CD14-positive monocyte (primary cell): ENCODE measurements around the gene KIF1A. TPM values are rescaled to one million over a fixed set of nuclear protein-coding genes. Genes with fewer than 3 reads are reported as not detected.
A peak's percentile ranks its signal among the peaks of the same experiment; 100 is the strongest.

Experiments
- DNase-seq, 3 donors: peaks; one replicate each; pipeline ENCODE4 v3.0.0-alpha.2; 2011 to 2022
- H2AFZ ChIP-seq: 2 replicates; pipeline ENCODE4 v1.6.0; 2012; ENCODE audit warnings: mild to moderate bottlenecking, low read depth, low read length, inconsistent platforms; ENCODE audit not compliant: insufficient read depth, poor library complexity, severe bottlenecking
- H3K27ac ChIP-seq, 2 donors: 1 replicate in 1 of 2; 2 replicates in 1 of 2; pipeline ENCODE4 v1.5.1; 2012 to 2013; ENCODE audit warnings: low read length in 2 of 2, control low read depth in 1 of 2, inconsistent platforms in 1 of 2, low read depth in 1 of 2, mild to moderate bottlenecking in 1 of 2
- H3K27me3 ChIP-seq, 2 donors: one replicate each; pipeline versions ENCODE4 v1.6.0 to v1.6.1; 2011 to 2013; ENCODE audit warnings: low read length in 2 of 2; ENCODE audit not compliant: control insufficient read depth in 2 of 2, insufficient read depth in 2 of 2
- H3K36me3 ChIP-seq, 2 donors: replicated peaks in 1 of 2; 1 replicate in 1 of 2; 2 replicates in 1 of 2; pipeline versions ENCODE4 v1.5.1 to v1.6.1; 2012 to 2013; ENCODE audit warnings: low read length in 2 of 2, control low read depth in 1 of 2, inconsistent platforms in 1 of 2, mild to moderate bottlenecking in 1 of 2; ENCODE audit not compliant: insufficient read depth in 2 of 2, control insufficient read depth in 1 of 2
- H3K4me1 ChIP-seq, 2 donors: 1 replicate in 1 of 2; 2 replicates in 1 of 2; pipeline versions ENCODE4 v1.5.1 to v1.6.1; 2012 to 2013; ENCODE audit warnings: low read length in 2 of 2, control low read depth in 1 of 2, inconsistent platforms in 1 of 2, mild to moderate bottlenecking in 1 of 2, moderate library complexity in 1 of 2; ENCODE audit not compliant: insufficient read depth in 2 of 2, control insufficient read depth in 1 of 2
- H3K4me2 ChIP-seq: replicated peaks from 2 replicates; pipeline ENCODE3; 2012; ENCODE audit warnings: low read length, moderate library complexity, mild to moderate bottlenecking; ENCODE audit not compliant: poor library complexity, severe bottlenecking; ENCODE audit errors: extremely low read depth
- H3K4me3 ChIP-seq, 3 experiments: fragments of 200-600 bp in 1 of 3; sonication (generic) in 1 of 3; replicated peaks in 1 of 3; 1 replicate in 2 of 3; 2 replicates in 1 of 3; pipeline ENCODE4 v1.5.1; 2011 to 2013; ENCODE audit warnings: low read length in 3 of 3, mild to moderate bottlenecking in 3 of 3, control low read depth in 2 of 3, low read depth in 2 of 3, inconsistent platforms in 1 of 3, moderate library complexity in 1 of 3
- H3K79me2 ChIP-seq: 2 replicates; pipeline ENCODE4 v1.6.0; 2012; ENCODE audit warnings: mild to moderate bottlenecking, control low read depth, inconsistent platforms, low read length, moderate library complexity; ENCODE audit not compliant: insufficient read depth
- H3K9ac ChIP-seq: 2 replicates; pipeline ENCODE4 v1.6.0; 2017; ENCODE audit warnings: low read length, mild to moderate bottlenecking; ENCODE audit not compliant: insufficient read depth, poor library complexity, severe bottlenecking
- H3K9me3 ChIP-seq, 2 donors: replicated peaks in 1 of 2; 1 replicate in 1 of 2; 2 replicates in 1 of 2; pipeline versions ENCODE4 v1.5.1 to v1.6.1; 2012 to 2013; ENCODE audit warnings: low read length in 2 of 2, control low read depth in 1 of 2; ENCODE audit not compliant: control insufficient read depth in 1 of 2, insufficient read depth in 1 of 2
- H4K20me1 ChIP-seq: 2 replicates; pipeline ENCODE4 v1.6.0; 2012; ENCODE audit warnings: mild to moderate bottlenecking, low read length, control low read depth, moderate library complexity; ENCODE audit not compliant: insufficient read depth
- H3K27ac Mint-ChIP-seq, 7 donors: one replicate each; pipeline ENCODE4 v1.8.0; 2020; ENCODE audit warnings: mild to moderate bottlenecking in 7 of 7, mixed read lengths in 7 of 7, moderate library complexity in 6 of 7, inconsistent platforms in 2 of 7
- H3K27me3 Mint-ChIP-seq, 3 donors: one replicate each; pipeline ENCODE4 v1.8.0; 2021 to 2022; ENCODE audit warnings: low read depth in 3 of 3, mild to moderate bottlenecking in 3 of 3, mixed read lengths in 3 of 3, moderate library complexity in 3 of 3, inconsistent platforms in 1 of 3
- H3K36me3 Mint-ChIP-seq, 2 donors: one replicate each; pipeline ENCODE4 v1.8.0; 2020; ENCODE audit warnings: mixed read lengths in 2 of 2, inconsistent platforms in 1 of 2, mild to moderate bottlenecking in 1 of 2
- H3K4me1 Mint-ChIP-seq: one replicate; pipeline ENCODE4 v1.8.0; 2020; ENCODE audit warnings: mild to moderate bottlenecking, mixed read lengths
- H3K4me3 Mint-ChIP-seq, 2 donors: one replicate each; pipeline ENCODE4 v1.8.0; 2020; ENCODE audit warnings: mild to moderate bottlenecking in 2 of 2, mixed read lengths in 2 of 2, moderate library complexity in 1 of 2
- H3K9me3 Mint-ChIP-seq, 7 donors: one replicate each; pipeline ENCODE4 v1.8.0; 2020 to 2022; ENCODE audit warnings: mixed read lengths in 7 of 7, mild to moderate bottlenecking in 6 of 7, moderate library complexity in 6 of 7, inconsistent platforms in 2 of 7
- WGBS: methylation state at CpG from one replicate; pipeline ENCODE4 v1.1.5; 2013; ENCODE audit warnings: missing lambda C conversion rate; ENCODE audit not compliant: insufficient coverage; 5-methylcytosine and 5-hydroxymethylcytosine counted together
- intact Hi-C, 2 donors: fragments of 100-400 bp; cut with micrococcal nuclease; formaldehyde crosslinking; loops; one replicate each; pipeline versions ENCODE4 v1.15.0 to v1.15.1; 2023
- polyA plus RNA-seq, 3 donors: library from polyadenylated mRNA; depleted of rRNA in 1 of 3; unstranded in 2 of 3; stranded (reverse) in 1 of 3; fragments of 300-500 nt in 2 of 3; fragments of >200 nt in 1 of 3; fragmentation: Illumina TruSeq in 2 of 3; gene quantifications; 1 replicate in 2 of 3; 2 replicates in 1 of 3; pipeline ENCODE4 v1.2.3, GENCODE V29; 2012 to 2021
- TF ChIP-seq, protein P1 (sequence below): fragments of 200-600 bp; IDR thresholded peaks from one replicate; pipeline ENCODE4 v1.8.0; 2022; ENCODE audit warnings: antibody characterized with exemption, mild to moderate bottlenecking

Gene KIF1A
- polyA plus RNA-seq, 3 donors: not detected

DNA sequence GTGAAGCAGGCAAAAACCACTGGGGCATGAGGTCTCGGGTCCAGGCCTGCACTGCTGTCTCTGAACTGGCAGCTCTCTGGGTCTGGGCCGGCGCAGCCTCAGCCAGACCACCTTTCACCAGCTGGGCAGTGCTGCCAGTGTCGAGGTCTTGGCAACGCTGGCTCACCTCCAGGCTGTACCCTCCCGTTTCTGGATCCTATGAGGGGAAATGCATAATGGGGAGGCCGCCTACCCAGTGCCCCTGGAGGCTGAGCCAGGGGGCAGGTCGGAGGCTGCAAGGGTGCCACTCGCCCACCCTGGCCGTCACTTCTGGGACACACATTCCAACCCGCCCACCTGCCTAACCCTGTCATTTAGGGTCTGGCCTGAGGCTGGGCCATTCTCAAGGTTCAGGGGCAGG is 24.6 kb downstream of the KIF1A start:
- no peak for DNase-seq
- H3K9me3 Mint-ChIP-seq: peaks cover 0 to 2% (median 0%) of the 10 kb centered on the region in 7 donors
- no peak overlapping the region for H3K4me3 Mint-ChIP-seq
- no peak overlapping the region for H3K27ac Mint-ChIP-seq
- no peak overlapping the region for H3K4me2 ChIP-seq
- H3K79me2 ChIP-seq: no peaks in the 10 kb centered on the region
- peaks cover 6 to 19% (median 7%) of the 10 kb centered on the region in 3 donors for H3K27me3 Mint-ChIP-seq
- H4K20me1 ChIP-seq: no peaks in the 10 kb centered on the region
- H3K36me3 Mint-ChIP-seq: no peaks in the 10 kb centered on the region
- TF ChIP-seq, protein P1, sequence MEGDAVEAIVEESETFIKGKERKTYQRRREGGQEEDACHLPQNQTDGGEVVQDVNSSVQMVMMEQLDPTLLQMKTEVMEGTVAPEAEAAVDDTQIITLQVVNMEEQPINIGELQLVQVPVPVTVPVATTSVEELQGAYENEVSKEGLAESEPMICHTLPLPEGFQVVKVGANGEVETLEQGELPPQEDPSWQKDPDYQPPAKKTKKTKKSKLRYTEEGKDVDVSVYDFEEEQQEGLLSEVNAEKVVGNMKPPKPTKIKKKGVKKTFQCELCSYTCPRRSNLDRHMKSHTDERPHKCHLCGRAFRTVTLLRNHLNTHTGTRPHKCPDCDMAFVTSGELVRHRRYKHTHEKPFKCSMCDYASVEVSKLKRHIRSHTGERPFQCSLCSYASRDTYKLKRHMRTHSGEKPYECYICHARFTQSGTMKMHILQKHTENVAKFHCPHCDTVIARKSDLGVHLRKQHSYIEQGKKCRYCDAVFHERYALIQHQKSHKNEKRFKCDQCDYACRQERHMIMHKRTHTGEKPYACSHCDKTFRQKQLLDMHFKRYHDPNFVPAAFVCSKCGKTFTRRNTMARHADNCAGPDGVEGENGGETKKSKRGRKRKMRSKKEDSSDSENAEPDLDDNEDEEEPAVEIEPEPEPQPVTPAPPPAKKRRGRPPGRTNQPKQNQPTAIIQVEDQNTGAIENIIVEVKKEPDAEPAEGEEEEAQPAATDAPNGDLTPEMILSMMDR: no peak
- H3K27ac ChIP-seq: no peak overlapping the region
- WGBS: 93% methylated on average over 11 of the region's 11 CpGs
- no peak overlapping the region for H3K9ac ChIP-seq
- no peaks in the 10 kb centered on the region for H3K4me1 ChIP-seq
- no peak overlapping the region for H2AFZ ChIP-seq
- intact Hi-C loops: no loop called here
- no peak overlapping the region for H3K4me3 ChIP-seq
- H3K4me1 Mint-ChIP-seq: no peaks in the 10 kb centered on the region
- no peaks in the 10 kb centered on the region for H3K36me3 ChIP-seq
- no peaks in the 10 kb centered on the region for H3K27me3 ChIP-seq
- H3K9me3 ChIP-seq: no peaks in the 10 kb centered on the region

DNA sequence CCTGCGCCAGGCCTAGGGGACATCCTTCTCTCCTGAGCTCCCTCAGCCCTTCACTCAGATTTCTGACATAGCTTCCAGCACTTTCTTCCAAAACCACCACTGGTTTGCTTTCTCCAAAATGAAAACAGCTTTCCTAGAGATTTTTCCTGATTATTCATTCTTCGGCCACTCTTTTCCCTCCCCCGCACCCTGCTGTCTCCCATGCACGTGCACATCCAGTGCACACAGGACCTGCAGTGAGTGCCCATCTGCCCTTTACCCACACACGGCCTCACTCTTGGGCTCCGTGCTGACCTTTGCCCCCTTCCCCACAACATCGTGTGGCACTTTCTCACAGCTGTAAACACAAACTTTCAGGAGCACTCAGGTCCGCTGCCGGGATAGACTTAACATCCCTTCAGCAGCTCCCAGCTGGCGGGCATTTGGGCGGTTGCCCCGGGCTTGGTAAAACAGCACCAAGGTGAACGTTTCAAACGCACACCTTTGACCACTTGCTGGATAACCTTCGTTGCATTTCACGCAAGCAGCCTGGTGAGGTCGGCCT is 25.8 kb downstream of the KIF1A start:
- Histone ChIP-seq H3K27ac (no peak overlapping the region), H4K20me1 (no peaks in the 10 kb centered on the region), H3K4me3 (no peak overlapping the region), H2AFZ (no peak overlapping the region), H3K79me2 (no peaks in the 10 kb centered on the region), H3K27me3 (no peaks in the 10 kb centered on the region), H3K4me2 (no peak overlapping the region), H3K36me3 (no peaks in the 10 kb centered on the region), H3K9me3 (no peaks in the 10 kb centered on the region), H3K9ac (no peak overlapping the region), H3K4me1 (no peaks in the 10 kb centered on the region)
- H3K27me3 Mint-ChIP-seq: peaks cover 3 to 15% (median 6%) of the 10 kb centered on the region in 3 donors
- H3K9me3 Mint-ChIP-seq: no peaks in the 10 kb centered on the region
- H3K27ac Mint-ChIP-seq: peak overlapping the region in 1 of 7 donors; percentile 66
- no peaks in the 10 kb centered on the region for H3K4me1 Mint-ChIP-seq
- H3K4me3 Mint-ChIP-seq: no peak overlapping the region
- 87% methylated on average over 15 of the region's 17 CpGs for WGBS
- intact Hi-C loops: no loop called here
- H3K36me3 Mint-ChIP-seq: no peaks in the 10 kb centered on the region
- TF ChIP-seq, protein P1: no peak
- no peak for DNase-seq
